Measurements from ENCODE around the gene MAPK8.

The MAPK8 gene

GRCh38 chr10:48478980-48479811 lies 172.7 kb downstream of the MAPK8 start:
- DNase-seq = no peak
- no peak for TF ChIP-seq CTCF (IDR thresholded peaks at IDR 0.05; ENCODE audit: low read depth, low read length)
- no peaks in the 10 kb centered on the region for H3K9me3 ChIP-seq (ENCODE audit: severe bottlenecking)

GRCh38 chr10:48480397-48481374 lies 174.2 kb downstream of the MAPK8 start:
- Histone ChIP-seq H3K4me3 (ENCODE audit: low read depth, low read length) (no peak overlapping the region), H3K36me3 (no peaks in the 10 kb centered on the region), H3K9me3 (ENCODE audit: severe bottlenecking) (no peaks in the 10 kb centered on the region), H3K27me3 (ENCODE audit: insufficient read depth, low read depth, severe bottlenecking) (no peaks in the 10 kb centered on the region), H3K27ac (no peak overlapping the region)
- no peak for DNase-seq
- TF ChIP-seq CTCF (IDR thresholded peaks at IDR 0.05; ENCODE audit: low read depth, low read length) = no peak

More at GRCh38 chr10:48478980-48479811, 172.7 kb downstream of the MAPK8 start:
- H3K36me3 ChIP-seq = no peaks in the 10 kb centered on the region
- H3K4me3 ChIP-seq (ENCODE audit: low read depth, low read length) = no peak overlapping the region
- no peaks in the 10 kb centered on the region for H3K27me3 ChIP-seq (ENCODE audit: insufficient read depth, low read depth, severe bottlenecking)
- H3K27ac ChIP-seq = no peak overlapping the region

GRCh38 chr10:48481385-48481784 lies 174.9 kb downstream of the MAPK8 start:
- H3K27ac ChIP-seq = no peak overlapping the region

GRCh38 chr10:48482207-48482606 lies 175.7 kb downstream of the MAPK8 start:
- TF ChIP-seq CTCF (IDR thresholded peaks at IDR 0.05; ENCODE audit: low read depth, low read length) = no peak
- H3K9me3 ChIP-seq (ENCODE audit: severe bottlenecking) = no peaks in the 10 kb centered on the region
- H3K4me3 ChIP-seq (ENCODE audit: low read depth, low read length) = no peak overlapping the region
- no peak overlapping the region for H3K27ac ChIP-seq
- no peaks in the 10 kb centered on the region for H3K27me3 ChIP-seq (ENCODE audit: insufficient read depth, low read depth, severe bottlenecking)
- no peak for DNase-seq
- H3K36me3 ChIP-seq = no peaks in the 10 kb centered on the region

More at GRCh38 chr10:48481385-48481784, 174.9 kb downstream of the MAPK8 start:
- DNase-seq = no peak
- Histone ChIP-seq H3K9me3 (ENCODE audit: severe bottlenecking) (no peaks in the 10 kb centered on the region), H3K27me3 (ENCODE audit: insufficient read depth, low read depth, severe bottlenecking) (no peaks in the 10 kb centered on the region), H3K4me3 (ENCODE audit: low read depth, low read length) (no peak overlapping the region), H3K36me3 (no peaks in the 10 kb centered on the region)
- no peak for TF ChIP-seq CTCF (IDR thresholded peaks at IDR 0.05; ENCODE audit: low read depth, low read length)

- no peak for DNase-seq
- H3K36me3 ChIP-seq = no peaks in the 10 kb centered on the region
- TF ChIP-seq CTCF (IDR thresholded peaks at IDR 0.05; ENCODE audit: low read depth, low read length) = no peak
- no peak overlapping the region for H3K27ac ChIP-seq
- H3K4me3 ChIP-seq (ENCODE audit: low read depth, low read length) = no peak overlapping the region
- H3K9me3 ChIP-seq (ENCODE audit: severe bottlenecking) = no peaks in the 10 kb centered on the region
- H3K27me3 ChIP-seq (ENCODE audit: insufficient read depth, low read depth, severe bottlenecking) = no peaks in the 10 kb centered on the region
Measured at GRCh38 chr10:48484911-48485310, 178.4 kb downstream of the MAPK8 start.

All from WERI-Rb-1 (cell line).